GM19035 (cell line): ENCODE results near the gene CSPG4.
"Not testable (repeated sequence)": the region's sequence is repeated elsewhere in the genome, so short reads cannot be mapped to it uniquely, and the experiment has no call there.

Experiments
- ATAC-seq: cut with Tn5 transposase; IDR thresholded peaks from one replicate; pipeline ENCODE4 v1.9.1; 2021; ENCODE audit not compliant: unreplicated experiment

Gene CSPG4

DNA sequence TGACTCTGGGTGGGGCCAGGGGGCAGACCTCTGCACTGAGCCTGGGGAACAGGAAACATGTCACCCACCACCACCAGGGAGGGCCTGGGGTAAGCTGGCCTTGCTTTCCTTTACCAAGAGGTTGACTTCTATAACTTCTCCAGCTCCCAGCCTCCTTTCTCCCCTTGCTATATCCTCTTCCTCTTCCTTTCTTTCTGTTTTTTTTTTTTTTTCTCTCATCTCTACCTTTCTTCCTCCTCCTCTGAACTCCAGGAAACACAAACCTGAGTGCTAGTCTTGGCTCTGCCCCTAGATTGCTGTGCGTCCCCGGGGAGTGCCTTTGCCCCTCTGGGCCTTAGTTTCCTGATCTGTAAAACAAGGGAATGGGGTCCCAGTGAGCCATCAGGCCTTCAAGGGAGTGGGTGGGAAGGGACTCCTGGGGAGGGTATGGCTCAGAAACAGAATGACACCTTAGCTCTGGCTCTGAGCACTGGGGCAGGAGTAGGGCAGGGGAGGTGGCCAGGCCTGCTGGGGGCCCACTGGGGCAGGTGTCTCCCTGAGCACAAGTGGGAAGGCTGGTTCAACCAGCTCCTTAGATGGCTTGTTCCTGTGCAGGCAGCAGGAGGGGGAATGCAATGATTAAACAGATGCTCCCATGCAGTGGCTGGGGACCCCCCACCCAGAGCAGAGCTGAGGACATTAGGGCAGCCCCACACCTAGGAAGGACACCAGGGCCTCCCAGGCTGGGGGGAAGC is 60.7 kb downstream of the CSPG4 start:
- no peak for ATAC-seq

DNA sequence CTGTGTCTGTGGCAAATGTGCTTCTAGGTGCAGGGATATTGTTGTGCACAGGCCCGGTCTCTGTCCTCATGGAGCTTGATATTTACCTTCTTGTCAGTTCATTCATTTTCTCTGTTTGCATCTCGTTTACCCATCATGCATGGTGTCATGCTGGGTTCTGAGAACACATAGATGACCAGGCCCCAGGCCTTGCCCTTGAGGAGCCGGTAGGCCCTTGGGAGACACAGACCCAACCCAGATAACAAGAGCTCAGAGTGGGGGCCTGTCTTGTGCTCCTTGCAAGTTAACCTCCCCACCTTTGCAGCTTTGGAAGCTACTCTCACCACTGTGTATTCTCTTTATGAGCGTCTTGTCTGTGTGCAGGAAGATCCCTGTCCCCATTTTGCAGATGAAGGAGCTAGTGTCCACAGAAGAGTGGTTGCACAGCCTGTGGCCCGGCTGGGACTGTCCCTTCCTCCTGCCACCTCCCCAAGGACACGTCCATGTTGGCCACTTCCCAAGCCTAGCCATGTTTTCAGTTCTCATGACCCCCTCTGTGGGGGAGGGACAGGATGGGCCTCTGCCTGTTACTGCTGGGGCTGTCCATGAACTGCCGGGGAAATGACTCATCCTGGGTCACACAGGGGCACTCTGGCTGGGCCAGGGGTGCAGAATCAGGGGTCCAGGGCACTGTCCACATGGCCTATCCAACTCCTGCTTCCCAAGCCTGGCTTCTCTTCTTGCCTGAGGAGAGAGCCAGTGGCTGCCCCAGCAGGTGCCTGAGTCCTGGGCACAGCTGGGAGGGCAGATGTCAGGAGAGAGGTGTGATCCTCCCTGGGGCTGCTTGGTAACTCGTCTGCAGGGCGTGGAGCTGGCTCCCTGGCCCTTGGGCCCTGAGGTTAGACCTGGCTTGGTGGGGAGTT is 61.5 kb downstream of the CSPG4 start:
- no peak for ATAC-seq

DNA sequence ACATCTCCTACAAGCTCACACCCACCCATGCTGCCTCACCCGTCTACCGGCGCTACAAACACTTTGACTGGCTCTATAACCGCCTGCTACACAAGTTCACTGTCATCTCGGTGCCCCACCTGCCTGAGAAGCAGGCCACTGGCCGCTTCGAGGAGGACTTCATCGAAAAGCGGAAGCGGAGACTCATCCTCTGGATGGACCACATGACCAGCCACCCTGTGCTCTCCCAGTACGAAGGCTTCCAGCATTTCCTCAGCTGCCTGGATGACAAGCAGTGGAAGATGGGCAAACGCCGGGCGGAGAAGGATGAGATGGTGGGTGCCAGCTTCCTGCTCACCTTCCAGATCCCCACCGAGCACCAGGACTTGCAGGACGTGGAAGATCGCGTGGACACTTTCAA is 62.8 kb downstream of the CSPG4 start:
- ATAC-seq = no peak

DNA sequence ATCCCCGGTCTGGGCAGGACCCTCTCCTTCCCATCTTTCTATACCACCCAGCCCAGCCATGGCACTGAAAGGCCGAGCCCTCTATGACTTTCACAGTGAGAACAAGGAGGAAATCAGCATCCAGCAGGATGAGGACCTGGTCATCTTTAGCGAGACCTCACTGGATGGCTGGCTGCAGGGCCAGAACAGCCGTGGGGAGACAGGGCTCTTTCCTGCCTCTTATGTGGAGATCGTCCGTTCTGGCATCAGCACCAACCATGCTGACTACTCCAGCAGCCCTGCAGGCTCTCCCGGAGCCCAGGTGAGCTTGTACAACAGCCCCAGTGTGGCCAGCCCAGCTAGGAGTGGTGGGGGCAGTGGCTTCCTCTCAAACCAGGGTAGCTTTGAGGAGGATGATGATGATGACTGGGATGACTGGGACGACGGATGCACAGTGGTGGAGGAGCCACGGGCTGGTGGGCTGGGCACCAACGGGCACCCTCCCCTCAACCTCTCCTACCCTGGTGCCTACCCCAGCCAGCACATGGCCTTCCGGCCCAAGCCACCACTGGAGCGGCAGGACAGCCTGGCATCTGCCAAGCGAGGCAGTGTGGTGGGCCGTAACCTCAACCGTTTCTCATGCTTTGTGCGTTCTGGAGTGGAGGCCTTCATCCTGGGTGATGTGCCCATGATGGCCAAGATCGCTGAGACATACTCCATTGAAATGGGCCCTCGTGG is 63.4 kb downstream of the CSPG4 start:
- no peak for ATAC-seq

DNA sequence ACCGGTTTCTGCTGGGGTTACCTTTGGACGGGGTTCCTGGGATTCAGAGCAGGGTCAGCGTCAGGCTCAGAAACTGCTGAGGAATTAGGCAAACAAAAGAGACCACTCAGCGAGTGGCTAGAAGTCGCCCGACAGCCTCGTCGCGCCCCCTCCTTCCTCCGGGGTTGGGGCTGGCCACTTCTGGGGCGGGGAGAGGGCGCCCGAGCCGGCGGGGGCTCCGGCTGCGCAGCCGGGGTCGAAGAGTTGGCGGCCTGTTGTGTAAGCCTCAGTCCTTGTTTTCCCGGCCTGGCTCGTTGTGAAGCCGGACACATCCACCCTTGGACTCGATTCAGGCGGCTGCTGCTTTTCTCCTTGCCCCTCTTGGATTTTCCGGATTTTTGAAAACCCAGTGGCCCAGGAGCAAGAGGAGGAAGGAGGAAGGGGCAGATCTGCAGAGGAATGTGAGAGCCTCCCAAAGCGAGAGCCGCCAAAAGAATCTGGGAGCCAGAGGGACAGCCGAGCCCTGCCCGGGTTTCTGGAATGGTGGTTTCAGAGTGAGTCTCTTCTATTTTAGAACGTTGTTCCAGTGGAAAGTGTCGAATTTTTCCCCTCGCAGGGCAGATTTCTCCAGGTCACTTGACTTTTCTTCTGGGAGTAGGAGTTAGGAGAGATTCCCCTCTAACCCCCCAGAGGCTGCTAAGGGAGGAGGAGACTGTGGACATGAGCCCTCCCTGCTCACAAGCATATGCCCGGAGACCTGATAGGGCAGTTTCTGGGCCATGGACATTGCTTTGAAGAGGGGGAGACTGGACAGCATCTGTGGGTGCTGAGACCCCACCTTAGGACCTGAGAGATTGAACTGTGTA is 64.3 kb downstream of the CSPG4 start:
- no peak for ATAC-seq

DNA sequence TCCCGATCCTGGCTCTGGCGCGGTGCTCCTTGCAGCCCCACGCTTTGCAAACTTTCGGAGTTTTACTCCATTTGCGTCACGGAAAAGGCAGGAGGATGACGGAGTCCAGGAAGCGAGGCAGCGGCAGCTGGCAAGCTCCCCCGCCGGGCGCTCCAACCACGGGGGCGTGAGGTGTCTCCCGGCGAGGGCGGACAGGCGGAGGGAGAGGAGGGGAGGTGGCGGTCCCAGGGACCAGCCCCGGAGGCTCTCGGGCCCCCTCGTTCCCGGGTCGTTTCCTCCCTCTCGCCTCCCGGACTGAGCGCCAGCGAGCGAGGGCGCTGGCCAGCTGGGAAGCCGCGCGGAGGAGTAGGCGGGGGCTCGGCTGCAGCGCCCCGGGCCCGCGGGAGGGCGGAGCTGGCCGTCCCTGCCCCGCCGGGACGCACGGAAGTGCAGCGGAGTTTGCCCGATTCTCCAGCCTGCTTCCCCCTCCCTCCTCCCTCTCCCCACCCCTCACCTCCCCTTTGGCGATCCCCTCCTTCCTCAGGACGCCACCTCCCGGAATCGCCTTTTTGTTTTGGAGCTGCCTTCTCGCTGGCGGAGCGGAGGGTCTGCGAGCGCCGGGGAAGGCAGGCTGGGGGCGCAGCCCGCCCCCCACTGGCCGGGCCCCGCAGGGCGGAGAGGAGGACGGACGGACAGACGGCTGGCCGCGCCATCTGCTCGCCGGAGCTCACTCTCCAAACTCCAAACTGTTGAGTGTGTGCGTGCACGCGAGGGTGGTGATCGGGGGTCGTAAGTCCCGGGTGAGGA is 65.1 kb downstream of the CSPG4 start, which contains the start of gene SNX33:
Gene SNX33 (plus strand): TSS at position 543 of the 786 bp plus-strand sequence. CDS start 1,191 bp downstream, outside the sequence.
- no peak for ATAC-seq

DNA sequence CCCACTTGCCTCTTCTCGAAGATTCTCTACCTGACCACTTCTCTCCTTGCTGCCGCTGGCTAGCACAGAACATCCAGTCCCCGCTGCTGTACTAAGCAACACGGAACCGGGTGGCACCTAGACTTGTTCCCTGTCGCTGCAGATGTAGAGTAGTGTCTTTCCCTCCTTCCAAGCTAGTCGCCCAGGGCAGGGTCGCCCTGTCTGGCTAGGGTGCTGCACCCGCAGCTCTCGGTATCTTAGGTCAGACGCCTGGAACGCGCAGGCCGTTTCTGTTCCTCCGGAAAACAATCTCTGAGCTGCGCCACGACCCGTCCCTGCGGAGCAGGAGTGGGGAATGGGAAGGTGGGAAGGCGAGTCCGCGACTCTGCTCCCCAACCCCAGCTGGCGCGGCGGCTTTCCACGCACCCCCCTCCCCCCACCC is 65.7 kb downstream of the CSPG4 start:
- no peak for ATAC-seq

DNA sequence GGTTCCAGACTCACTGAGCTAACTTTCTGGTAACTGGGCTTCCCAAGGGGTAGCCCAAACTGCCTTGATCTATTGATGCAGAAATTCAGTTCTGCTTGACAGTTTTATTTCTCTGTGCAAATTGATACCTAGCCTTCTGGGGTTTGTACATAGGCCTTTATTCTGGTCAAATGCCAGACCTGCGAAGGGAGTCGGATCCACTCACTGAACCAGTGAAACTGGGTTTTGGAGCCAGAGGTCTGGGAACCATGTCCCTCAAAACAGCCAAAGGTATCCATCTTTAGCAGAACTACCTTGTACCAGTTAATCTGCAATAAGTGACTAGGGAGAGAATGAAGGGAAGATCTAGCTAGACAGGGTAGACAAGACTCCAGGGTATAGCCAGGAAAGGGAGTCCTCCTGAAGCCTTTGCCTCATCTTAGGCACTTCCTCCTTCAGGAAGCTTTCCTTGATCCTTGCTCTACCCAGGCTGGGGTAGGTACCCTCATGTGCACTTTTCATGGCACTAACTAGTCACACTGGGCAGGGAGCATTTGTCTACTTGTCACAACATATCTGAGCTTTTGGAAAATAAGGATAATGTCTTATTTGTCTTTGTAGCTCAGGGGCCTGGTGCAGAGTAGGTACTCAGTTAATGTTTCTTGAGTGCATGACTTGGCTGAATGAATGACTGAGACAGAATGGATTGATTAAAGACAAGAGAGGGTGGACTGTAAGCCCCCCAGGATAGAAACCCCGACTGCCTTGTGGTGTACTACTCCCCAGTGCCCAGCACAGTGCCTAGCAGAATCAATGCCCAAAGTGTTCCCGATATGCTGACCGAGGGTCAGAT is 66.3 kb downstream of the CSPG4 start:
- ATAC-seq = no peak

DNA sequence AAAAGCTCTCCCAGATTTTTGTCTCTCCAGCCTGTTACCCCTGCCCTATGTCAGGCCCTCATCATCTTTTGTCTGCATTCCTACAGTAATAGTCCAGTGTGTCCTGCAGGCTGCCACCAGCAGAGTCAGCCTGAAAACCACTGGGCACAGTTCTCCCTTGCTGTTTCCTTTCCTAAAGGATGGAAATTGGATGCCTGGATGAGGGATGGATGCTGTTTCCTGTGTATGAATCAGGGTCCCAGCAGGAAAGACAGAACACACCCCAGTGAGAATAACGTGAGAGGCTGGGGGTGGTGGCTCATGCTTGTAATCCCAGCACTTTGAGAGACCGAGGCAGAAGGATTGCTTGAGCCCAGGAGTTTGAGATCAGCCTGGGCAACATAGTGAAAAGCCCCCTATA is 68.3 kb downstream of the CSPG4 start:
- no peak for ATAC-seq

DNA sequence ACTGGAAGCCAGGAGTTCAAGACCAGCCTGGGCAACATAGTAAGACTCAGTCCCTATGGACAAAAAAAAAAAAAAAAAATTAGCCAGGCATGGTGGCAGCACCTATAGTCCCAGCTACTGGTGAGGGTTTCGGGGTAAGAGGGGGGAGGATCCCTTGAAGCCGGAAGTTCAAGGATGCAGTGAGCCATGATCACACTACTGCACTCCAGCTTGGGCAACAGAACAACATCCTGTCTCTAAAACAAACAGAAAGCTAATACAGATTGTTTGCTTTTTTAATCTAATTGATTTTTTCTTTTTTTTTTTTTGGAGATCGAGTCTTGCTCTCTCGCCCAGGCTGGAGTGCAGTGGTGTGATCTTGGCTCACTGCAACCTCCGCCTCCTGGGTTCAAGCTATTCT is 71.0 kb downstream of the CSPG4 start:
- ATAC-seq = no peak

DNA sequence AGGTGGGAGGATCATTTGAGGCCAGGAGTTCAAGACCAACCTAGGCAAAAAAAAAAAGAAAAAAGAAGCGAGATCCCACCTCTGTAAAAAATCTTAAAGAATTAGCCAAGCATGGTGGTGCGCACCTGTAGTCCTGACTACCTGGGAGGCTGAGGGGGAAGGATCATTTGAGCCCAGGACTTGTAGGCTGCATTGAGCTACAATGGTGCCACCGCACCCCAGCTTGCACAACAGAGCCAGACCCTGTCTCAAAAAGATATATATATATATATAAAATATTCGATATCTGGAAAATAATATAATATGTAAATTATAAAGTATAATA is 71.5 kb downstream of the CSPG4 start:
- ATAC-seq = no peak

DNA sequence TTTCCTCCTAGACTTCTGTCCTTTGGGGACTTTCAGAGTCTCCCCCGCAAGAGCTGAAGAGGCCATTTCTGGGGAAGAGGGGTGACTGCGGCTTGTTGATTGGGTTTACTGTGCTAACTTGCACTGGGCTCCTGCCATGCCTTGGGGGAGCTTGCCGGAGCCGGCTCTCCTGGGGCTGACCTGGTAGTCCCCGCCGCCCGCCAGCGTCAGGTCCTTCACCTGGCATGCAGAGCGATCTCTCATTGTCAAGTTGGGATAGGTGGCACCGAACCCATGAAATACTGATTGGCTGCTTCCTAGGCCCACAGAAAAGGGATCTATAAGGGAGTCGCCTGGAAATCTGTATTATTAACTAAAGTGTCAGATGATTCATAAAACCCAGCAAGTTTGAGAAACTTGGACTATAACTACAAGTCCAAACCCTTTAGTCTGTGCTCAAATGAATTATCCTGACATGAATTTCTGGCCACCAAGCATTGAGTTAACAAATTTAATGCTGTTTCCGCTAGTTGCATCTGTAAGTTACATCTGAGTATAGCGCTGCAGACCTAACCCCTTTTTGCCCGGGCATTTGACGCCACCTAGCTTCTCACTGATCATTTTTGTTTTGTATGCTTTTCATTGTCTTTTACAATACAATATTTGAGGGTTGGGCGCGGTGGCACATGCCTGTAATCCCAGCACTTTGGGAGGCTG is 72.0 kb downstream of the CSPG4 start:
- peak; percentile 38 for ATAC-seq

DNA sequence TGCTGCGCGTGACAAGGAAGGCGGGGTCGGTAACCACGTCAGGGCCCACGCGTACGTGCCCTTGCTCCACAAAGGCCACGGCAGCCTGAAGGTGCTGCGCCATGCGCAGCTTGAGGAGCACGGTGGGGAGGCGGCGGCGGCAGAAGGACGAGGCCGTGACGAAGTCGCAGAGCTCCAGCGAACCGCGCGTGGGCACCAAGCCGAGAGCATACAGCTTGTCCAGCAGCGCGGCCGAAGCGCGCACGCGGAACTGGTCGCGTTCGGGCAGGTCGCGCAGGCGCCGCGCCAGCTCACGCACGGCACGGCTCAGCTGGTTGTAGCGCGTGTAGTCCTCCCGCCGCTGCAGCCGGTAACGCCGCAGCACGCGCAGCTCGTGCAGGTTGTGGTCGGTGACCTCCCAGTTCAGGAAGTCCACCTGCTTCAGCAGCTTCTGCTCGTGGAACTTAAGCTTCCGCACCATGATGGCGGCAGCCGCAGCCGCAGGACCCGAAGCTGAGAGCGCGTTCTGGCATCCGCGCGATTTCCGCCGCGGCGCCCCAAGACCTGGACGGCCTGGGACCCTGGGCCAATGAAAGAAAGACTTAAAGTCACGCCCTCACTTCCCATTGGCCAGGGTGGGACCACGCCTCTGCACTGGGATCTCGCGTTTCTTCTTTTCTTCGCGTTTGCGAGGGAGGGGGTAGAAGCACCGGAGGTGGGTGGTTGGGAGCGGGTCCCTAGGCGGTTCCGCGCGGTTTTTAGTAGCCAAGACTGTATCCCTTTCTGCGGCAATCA is 72.8 kb downstream of the CSPG4 start, which contains the start of gene IMP3:
Gene IMP3 (minus strand): TSS at position 516 of the 774 bp plus-strand sequence. CDS start 56 bp downstream, at position 460.
- peak; percentile 88 for ATAC-seq

DNA sequence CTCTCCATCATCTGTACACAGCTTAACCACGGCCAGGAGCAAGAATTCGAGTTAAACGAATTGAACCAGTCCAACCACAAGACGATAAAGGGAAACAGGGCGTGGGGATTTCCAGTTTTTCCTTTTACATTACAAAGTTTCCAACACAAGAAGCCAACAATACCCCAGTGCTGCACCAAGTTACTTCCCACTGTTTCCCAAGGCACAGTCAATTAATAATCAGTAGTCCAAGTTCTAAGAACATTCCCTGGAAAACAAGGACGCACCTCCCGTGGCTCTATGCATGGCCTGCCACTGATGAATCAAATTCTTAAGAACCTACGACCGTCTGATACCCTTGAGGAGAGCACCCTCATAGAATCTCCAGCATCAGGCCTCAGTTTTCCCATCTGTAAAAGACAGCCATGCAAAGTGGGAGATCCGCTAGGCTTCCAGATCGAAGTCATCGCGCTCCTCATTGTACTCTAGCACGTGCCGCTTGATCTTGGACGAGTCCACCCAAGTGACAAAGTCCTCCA is 73.4 kb downstream of the CSPG4 start:
- no peak for ATAC-seq

DNA sequence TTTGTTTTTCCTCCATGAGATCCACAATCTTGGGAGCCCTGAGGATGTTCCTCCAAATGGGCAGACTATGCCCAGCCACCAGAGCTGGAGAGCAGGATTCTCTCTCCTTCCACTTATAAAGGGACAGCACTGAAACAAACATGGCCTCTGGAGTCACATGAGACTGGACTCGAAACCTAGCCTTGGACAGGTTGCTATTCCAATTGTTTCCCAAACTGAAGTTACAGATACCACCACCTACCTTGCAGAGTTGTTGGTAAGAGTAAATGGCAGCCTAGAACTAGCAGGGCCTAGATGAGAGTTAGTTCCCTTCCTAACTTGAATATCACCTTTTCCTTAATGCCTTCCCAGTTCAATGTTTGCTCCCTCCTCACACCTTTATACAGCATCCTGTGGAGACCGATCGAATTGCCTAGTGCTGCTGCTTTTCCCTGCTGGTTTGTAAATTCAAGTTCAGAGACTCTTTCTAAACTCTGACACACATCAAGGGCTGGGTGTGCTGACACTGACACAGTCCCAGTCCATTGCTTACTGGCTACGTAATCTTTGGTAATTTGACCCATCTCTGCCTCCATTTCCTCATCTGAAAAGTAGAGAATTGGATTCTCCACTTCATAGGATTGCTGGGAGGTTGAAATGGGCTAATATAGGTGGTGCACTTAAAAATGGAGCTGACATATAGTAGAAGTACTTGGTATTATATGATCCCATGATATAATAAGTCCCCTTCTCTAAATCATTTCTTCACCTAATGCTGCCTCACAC is 75.2 kb downstream of the CSPG4 start:
- no peak for ATAC-seq

DNA sequence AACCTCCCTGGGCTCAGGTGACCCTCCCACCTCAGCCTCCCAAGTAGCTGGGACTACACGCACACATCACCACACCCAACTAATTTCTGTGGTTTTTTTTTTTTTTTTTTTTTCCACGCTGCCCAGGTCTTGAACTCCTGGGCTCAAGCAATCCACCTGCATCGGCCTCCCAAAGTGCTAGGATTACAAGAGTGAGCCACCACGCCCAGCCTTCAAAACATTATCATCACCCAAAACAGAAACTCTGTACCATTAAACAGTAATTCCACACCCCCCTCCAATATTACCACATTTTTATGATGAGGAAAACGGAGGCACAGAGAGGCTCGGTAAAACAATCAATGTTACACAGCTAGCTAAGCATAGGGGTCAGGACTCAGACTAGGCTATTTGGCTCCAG is 76.6 kb downstream of the CSPG4 start:
- ATAC-seq = no peak

DNA sequence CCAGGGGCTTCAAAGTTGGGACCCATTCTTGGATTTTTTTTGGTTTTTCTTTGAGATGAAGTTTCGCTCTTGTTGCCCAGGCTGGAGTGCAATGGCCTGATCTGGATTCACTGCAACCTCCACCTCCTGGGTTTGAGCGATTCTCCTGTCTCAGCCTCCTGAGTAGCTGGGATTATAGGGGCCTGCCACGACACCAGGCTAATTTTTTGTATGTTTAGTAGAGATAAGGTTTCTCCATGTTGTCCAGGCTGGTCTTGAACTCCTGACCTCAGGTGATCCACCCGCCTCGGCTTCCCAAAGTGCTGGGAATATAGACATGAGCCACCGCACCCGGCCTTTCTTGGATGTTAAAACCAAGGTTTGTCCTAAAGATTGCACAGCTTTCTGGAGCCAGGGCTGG is 78.7 kb downstream of the CSPG4 start:
- not testable (repeated sequence) for ATAC-seq
